Thoracic aorta (tissue), 2 donors: ENCODE measurements around the gene ZNF33B. TPM values are rescaled to one million over a fixed set of nuclear protein-coding genes. Genes with fewer than 3 reads are reported as not detected.
A peak's percentile ranks its signal among the peaks of the same experiment; 100 is the strongest.

Experiments
- ATAC-seq: fragments of 150-250 bp; one replicate; pipeline ENCODE4 v1.8.0; 2017; ENCODE audit warnings: low read depth; ENCODE audit not compliant: insufficient number of reproducible peaks, low FRiP score
- DNase-seq: peaks from one replicate; pipeline ENCODE4 v3.0.0-alpha.2; 2020; ENCODE audit warnings: low spot score
- H3K27ac ChIP-seq, 2 donors: fragments of 200-600 bp; sonication (generic); 1 replicate in 1 of 2; 2 replicates in 1 of 2; pipeline ENCODE4 v1.5.1; 2016; ENCODE audit warnings: mild to moderate bottlenecking in 2 of 2, moderate library complexity in 2 of 2
- H3K27me3 ChIP-seq: fragments of 200-600 bp; sonication (generic); replicated peaks from 2 replicates; pipeline ENCODE4 v1.6.0; 2016; ENCODE audit warnings: mild to moderate bottlenecking; ENCODE audit not compliant: insufficient read depth
- H3K36me3 ChIP-seq: fragments of 200-600 bp; sonication (generic); one replicate; pipeline ENCODE4 v1.5.1; 2016
- H3K4me1 ChIP-seq, 2 donors: fragments of 200-600 bp; sonication (generic); 1 replicate in 1 of 2; 2 replicates in 1 of 2; pipeline versions ENCODE4 v1.5.1 to v1.6.0; 2016; ENCODE audit warnings: low read depth in 2 of 2, mild to moderate bottlenecking in 1 of 2; ENCODE audit not compliant: control insufficient read depth in 1 of 2
- H3K4me3 ChIP-seq: fragments of 200-600 bp; sonication (generic); 2 replicates; pipeline ENCODE4 v1.5.1; 2016; ENCODE audit warnings: mild to moderate bottlenecking
- H3K9me3 ChIP-seq: fragments of 200-600 bp; sonication (generic); 2 replicates; pipeline ENCODE4 v1.5.1; 2016
- total RNA-seq, 2 donors: library from RNA; depleted of rRNA; stranded (reverse); fragments of >200 nt; gene quantifications; one replicate each; pipeline versions ENCODE4 v1.1.0 to v1.2.3, GENCODE V29; 2016
- TF ChIP-seq, protein P1 (sequence below): fragments of 200-600 bp; sonication (generic); IDR thresholded peaks from one replicate; pipeline ENCODE4 v1.5.1; 2019; ENCODE audit warnings: antibody characterized with exemption

Gene ZNF33B
- total RNA-seq, 2 donors from 2014 or later, result 5.6 to 12.1 TPM

DNA sequence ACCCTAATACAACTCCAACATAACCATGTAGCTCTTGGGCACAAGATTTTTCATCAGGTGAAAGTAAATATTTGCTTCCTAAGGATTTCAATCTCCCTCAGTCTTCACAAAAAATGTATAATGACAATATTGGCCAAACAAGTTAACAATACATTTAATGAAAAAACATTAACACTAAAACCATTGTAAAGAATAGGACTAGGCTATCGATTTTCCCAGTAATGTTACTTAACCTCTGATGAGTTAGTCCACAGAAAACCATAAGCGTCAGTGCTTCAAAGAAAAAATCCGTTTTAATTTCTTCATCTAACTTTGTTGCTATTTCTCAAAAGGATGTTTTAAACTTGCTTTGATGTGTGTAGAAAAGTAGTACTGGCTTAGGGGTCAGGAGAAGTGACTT lies 1.2 kb downstream of the ZNF33B start:
- TF ChIP-seq, protein P1, sequence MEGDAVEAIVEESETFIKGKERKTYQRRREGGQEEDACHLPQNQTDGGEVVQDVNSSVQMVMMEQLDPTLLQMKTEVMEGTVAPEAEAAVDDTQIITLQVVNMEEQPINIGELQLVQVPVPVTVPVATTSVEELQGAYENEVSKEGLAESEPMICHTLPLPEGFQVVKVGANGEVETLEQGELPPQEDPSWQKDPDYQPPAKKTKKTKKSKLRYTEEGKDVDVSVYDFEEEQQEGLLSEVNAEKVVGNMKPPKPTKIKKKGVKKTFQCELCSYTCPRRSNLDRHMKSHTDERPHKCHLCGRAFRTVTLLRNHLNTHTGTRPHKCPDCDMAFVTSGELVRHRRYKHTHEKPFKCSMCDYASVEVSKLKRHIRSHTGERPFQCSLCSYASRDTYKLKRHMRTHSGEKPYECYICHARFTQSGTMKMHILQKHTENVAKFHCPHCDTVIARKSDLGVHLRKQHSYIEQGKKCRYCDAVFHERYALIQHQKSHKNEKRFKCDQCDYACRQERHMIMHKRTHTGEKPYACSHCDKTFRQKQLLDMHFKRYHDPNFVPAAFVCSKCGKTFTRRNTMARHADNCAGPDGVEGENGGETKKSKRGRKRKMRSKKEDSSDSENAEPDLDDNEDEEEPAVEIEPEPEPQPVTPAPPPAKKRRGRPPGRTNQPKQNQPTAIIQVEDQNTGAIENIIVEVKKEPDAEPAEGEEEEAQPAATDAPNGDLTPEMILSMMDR, result no peak
- DNase-seq (no peak), ATAC-seq (no peak)
- peak overlapping the region in 1 of 2 donors; percentile 88 for H3K27ac ChIP-seq
- no peaks in the 10 kb centered on the region for H3K9me3 ChIP-seq
- H3K36me3 ChIP-seq, result no peaks in the 10 kb centered on the region
- H3K4me3 ChIP-seq, result peak overlapping the region; percentile 88
- peaks cover 6 to 7% of the 10 kb centered on the region in 2 donors for H3K4me1 ChIP-seq
- no peaks in the 10 kb centered on the region for H3K27me3 ChIP-seq

DNA sequence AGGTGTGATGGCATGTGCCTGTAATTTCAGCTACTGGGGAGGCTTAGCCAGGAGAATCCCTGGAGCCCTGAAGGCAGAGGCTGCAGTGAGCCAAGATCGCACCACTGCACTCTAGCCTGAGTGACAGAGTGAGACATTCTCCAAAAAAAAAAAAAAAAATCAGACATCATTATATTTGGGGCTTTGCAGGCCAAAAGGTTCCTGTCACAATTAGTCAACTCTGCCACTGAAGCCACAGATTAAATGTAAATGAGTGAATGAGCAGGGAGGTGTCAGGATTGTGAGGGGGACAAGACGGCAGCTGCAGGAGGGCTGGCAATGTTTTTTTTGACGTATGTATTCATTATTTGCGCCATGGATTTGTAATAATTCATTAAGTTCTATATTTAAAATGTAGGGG lies 3.3 kb downstream of the ZNF33B start:
- H3K9me3 ChIP-seq, result no peaks in the 10 kb centered on the region
- DNase-seq, result no peak
- peaks cover 6 to 7% of the 10 kb centered on the region in 2 donors for H3K4me1 ChIP-seq
- no peak overlapping the region for H3K27ac ChIP-seq
- no peak overlapping the region for H3K4me3 ChIP-seq
- ATAC-seq, result no peak
- peaks cover 6% of the 10 kb centered on the region for H3K36me3 ChIP-seq
- TF ChIP-seq, protein P1, result no peak
- H3K27me3 ChIP-seq, result no peaks in the 10 kb centered on the region

DNA sequence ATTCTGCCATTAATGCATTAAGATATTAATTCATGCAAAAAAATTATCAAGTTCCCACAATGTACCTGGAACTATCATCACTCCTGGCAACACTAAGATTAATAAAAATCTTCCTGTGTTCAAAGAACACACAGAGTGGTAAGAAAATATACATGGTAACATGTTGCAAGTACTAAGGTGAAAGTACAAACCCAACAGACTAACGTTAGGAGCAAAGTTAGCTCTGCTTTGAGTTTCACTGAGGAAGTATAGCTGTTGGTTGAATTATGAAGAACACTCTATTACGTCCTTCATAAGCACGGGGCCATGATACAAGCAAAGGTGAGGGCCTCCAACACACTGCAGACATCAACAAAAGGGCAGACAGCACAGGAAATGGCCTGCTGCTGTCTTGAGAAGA lies 5.8 kb downstream of the ZNF33B start:
- H3K4me1 ChIP-seq, result peaks cover 0 to 3% of the 10 kb centered on the region in 2 donors
- no peak overlapping the region for H3K4me3 ChIP-seq
- TF ChIP-seq, protein P1, result no peak
- DNase-seq (no peak), ATAC-seq (no peak)
- H3K27me3 ChIP-seq, result no peaks in the 10 kb centered on the region
- H3K36me3 ChIP-seq, result peaks cover 14% of the 10 kb centered on the region
- H3K9me3 ChIP-seq, result no peaks in the 10 kb centered on the region
- no peak overlapping the region for H3K27ac ChIP-seq

DNA sequence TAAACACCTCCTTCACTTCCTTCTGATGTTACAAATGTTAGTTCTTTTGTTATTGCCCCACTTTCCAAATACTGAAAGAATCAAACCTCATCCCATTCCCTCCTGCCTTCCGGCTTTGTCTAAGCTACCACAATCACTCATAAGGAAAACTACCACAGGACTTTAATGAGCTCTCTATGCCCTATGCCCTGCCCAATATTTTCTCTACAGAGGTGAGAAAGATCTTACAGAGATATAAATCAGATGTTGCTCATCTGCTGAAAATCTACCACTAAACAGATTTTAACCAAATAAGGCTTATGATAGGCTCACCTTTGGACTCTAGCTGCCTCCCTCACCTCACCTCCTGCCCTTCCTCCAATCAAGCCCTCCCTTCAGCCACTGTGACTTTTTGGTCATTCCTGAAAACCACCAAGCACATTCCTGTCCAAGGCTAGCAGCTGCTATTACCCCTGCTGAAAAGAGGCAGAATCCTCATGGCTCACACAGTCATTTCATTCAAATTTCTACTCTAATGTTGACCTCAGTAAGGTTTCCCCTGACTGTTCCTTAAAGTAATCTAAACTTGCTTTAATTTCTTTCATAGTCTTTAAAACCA lies 7.7 kb downstream of the ZNF33B start:
- H3K27ac ChIP-seq, result no peak overlapping the region
- H3K9me3 ChIP-seq, result no peaks in the 10 kb centered on the region
- no peak overlapping the region for H3K4me3 ChIP-seq
- TF ChIP-seq, protein P1, result no peak
- H3K27me3 ChIP-seq, result no peaks in the 10 kb centered on the region
- DNase-seq (no peak), ATAC-seq (no peak)
- H3K36me3 ChIP-seq, result peaks cover 14% of the 10 kb centered on the region
- no peaks in the 10 kb centered on the region for H3K4me1 ChIP-seq

DNA sequence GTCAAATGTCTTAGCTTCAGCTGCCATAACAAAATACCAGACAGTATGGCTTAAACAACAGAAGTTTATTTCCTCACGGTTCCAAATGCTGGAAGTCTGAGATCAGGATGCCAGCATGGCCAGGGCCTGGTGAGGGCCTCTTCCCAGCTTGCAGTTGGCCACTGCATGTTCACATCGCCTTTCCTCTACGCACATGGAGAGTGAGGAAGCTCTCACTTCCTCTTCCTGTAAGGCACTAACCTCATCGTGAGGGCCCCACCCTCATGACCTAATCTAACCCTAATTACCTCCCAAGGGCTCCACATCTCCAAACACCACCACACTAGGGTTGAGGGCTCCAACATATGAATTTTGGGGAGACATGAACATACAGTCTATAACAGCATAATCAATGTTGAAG lies 14.4 kb downstream of the ZNF33B start:
- H3K36me3 ChIP-seq, result peaks cover 18% of the 10 kb centered on the region

More for the DNA sequence above, 14.4 kb downstream of the ZNF33B start:
- H3K27me3 ChIP-seq, result no peaks in the 10 kb centered on the region
- no peak overlapping the region for H3K27ac ChIP-seq
- TF ChIP-seq, protein P1, result no peak
- no peak for DNase-seq
- H3K9me3 ChIP-seq, result no peaks in the 10 kb centered on the region
- no peaks in the 10 kb centered on the region for H3K4me1 ChIP-seq
- no peak overlapping the region for H3K4me3 ChIP-seq
- ATAC-seq, result no peak
